22Rv1 (cell line): ENCODE measurements around the gene PAFAH1B1.

ENCODE experiments used
- ZFX ChIP-seq: fragments of 450-650 bp; IDR thresholded peaks from 2 replicates; pipeline ENCODE4 v1.6.1; 2017; ENCODE audit warnings: antibody characterized with exemption, borderline replicate concordance
- TF ChIP-seq, protein P1 (sequence below): fragments of 450-650 bp; IDR thresholded peaks from 2 replicates; pipeline ENCODE4 v1.5.1; 2017; ENCODE audit warnings: mild to moderate bottlenecking

GRCh38 chr17:2705888-2706795, 112.7 kb downstream of the PAFAH1B1 start:
- TF ChIP-seq, protein P1, sequence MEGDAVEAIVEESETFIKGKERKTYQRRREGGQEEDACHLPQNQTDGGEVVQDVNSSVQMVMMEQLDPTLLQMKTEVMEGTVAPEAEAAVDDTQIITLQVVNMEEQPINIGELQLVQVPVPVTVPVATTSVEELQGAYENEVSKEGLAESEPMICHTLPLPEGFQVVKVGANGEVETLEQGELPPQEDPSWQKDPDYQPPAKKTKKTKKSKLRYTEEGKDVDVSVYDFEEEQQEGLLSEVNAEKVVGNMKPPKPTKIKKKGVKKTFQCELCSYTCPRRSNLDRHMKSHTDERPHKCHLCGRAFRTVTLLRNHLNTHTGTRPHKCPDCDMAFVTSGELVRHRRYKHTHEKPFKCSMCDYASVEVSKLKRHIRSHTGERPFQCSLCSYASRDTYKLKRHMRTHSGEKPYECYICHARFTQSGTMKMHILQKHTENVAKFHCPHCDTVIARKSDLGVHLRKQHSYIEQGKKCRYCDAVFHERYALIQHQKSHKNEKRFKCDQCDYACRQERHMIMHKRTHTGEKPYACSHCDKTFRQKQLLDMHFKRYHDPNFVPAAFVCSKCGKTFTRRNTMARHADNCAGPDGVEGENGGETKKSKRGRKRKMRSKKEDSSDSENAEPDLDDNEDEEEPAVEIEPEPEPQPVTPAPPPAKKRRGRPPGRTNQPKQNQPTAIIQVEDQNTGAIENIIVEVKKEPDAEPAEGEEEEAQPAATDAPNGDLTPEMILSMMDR = no peak
- no peak for TF ChIP-seq ZFX
